Neural cell (in vitro differentiated cells): ENCODE measurements around the gene RIN1.

Experiments used
- CTCF ChIP-seq: fragments of 450-650 bp; IDR thresholded peaks from 2 replicates; pipeline ENCODE4 v1.5.1; 2014; ENCODE audit warnings: antibody characterized with exemption, mild to moderate bottlenecking, moderate library complexity; ENCODE audit not compliant: poor library complexity, severe bottlenecking
- EP300 ChIP-seq: fragments of 450-650 bp; conservative IDR thresholded peaks from 2 replicates; pipeline ENCODE4 v1.6.1; 2014; ENCODE audit warnings: antibody characterized with exemption, mild to moderate bottlenecking, moderate library complexity; ENCODE audit not compliant: poor library complexity, severe bottlenecking
- POLR2AphosphoS5 ChIP-seq: IDR thresholded peaks from 2 replicates; pipeline ENCODE4 v1.6.1; 2012
- RAD21 ChIP-seq: fragments of 450-650 bp; conservative IDR thresholded peaks from 2 replicates; pipeline ENCODE4 v1.6.1; 2014; ENCODE audit warnings: antibody characterized with exemption, mild to moderate bottlenecking, moderate library complexity
- SMC3 ChIP-seq: fragments of 450-650 bp; conservative IDR thresholded peaks from 2 replicates; pipeline ENCODE4 v1.6.1; 2014; ENCODE audit warnings: antibody characterized with exemption, mild to moderate bottlenecking, moderate library complexity; ENCODE audit not compliant: poor library complexity
- TAF1 ChIP-seq: IDR thresholded peaks from 2 replicates; pipeline ENCODE4 v1.6.1; 2012; ENCODE audit warnings: low read depth

GRCh38 chr11:66367561-66368312, 31.5 kb upstream of the RIN1 start:
- TF ChIP-seq CTCF (no peak), POLR2AphosphoS5 (no peak), SMC3 (no peak), RAD21 (no peak), TAF1 (no peak), EP300 (no peak)
